T-helper 2 cell treated with Interferon-gamma antibody and Interleukin-4, amounts not matched to agents 100 ng/mL and 5 ng/mL, for 36 hours (primary cell): ENCODE results near the gene ATP6V0B. TPM values are rescaled to one million over a fixed set of nuclear protein-coding genes. Genes with fewer than 3 reads are reported as not detected.

Experiments
- intact Hi-C: fragments of 100-400 bp; cut with micrococcal nuclease; formaldehyde crosslinking; loops from one replicate; pipeline ENCODE4 v1.15.1; 2023
- total RNA-seq: library from RNA; stranded (reverse); gene quantifications from 2 replicates; pipeline ENCODE4 v1.2.3, GENCODE V29; 2022

ATP6V0B gene
- total RNA-seq, 1 donor from 2014 or later = 137 TPM

DNA sequence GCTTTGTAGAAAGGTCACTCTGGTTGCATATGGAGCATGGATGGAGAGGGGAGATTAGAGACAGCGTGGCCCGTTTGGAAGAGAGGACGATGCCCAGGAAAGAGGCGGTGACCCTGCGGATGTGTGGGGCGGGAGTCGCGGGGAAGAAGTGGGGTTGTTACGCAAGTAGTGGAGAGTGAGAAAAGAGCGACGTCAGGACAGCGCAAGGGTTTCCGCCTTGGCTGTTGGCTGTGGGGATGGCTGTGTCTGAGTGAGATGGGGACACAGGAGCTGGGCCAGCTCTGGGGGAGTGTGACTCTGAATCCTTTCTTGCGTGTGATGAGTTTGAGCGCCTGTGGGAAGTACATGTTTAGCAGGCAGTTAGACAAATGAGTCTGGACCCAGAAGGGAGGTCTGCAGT, 8.0 kb downstream of the ATP6V0B start:
- intact Hi-C loops = no loop called here

DNA sequence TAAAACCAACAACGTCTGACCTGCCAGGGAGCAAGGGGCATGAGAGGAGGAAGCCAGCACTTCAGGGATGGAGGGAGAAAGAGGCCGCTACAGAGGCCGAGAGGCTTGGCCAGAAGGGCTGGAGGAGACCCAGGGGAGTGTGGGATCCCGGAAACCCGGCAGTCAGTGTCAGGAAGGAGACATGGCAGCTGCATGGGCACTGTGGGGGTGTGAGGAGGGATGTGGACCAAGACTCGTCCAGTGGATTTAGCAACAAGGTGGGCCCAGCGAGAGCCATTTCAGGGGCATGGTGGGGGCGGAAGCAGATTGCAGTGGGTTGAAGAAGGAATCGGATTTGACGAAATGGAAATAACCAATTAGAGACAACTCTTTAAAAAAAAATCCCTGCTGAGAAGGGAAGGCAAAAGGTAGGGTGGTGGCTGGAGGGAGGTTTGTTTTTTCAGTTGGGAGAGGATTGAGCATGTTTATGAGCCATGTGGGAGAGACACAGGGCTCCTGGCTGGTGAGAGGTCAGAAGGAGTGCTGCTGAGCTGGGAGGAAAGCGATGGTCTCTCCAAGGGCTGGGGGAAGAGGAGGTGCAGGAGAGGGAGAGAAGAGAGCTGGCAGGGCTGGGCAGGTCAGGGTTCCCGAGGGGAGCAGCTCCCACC, 8.6 kb downstream of the ATP6V0B start:
- intact Hi-C loops = no loop called here

DNA sequence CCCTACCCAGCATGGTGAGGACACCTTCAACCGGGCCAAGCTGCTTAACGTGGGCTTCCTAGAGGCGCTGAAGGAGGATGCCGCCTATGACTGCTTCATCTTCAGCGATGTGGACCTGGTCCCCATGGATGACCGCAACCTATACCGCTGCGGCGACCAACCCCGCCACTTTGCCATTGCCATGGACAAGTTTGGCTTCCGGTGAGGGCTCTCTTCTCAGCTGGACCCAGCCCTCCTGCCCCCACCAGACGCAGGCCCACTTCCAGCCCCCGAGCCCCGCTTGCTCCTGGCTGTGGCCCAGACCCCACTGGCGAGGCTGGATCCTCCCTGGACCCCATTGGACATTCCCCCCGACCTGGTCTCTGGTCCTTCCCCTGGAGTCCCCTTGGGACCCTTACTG, 10.1 kb downstream of the ATP6V0B start:
- intact Hi-C loops = no loop called here

DNA sequence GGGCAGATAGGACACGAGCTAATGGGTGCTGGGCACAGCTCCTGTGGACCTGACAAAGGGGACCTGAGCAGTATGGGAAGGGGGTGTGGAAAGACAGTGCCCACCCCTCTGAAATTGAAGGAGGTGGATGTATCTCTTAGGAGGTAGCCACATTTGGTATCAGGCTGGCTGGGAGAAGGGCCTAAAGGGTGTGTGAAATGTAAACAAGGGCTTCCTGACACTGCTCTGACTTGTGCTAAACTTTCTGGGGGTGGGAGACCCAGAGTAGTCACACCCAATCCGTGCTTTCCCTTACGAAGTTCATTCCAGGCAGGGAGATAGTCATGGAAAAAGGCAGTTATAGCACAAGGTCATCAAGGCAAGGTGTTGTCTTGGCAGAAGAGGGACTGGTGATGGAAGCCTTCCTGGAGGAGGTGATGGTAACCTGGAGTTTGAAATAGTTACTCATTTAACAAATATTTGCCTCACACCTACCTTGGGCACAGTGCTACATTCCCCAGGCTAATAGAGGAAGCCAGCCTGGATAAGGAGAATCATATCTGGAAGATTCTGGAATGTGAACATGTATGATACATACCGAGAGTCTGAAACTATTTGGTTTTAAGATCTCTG, 11.3 kb downstream of the ATP6V0B start:
- intact Hi-C loops = no loop called here

DNA sequence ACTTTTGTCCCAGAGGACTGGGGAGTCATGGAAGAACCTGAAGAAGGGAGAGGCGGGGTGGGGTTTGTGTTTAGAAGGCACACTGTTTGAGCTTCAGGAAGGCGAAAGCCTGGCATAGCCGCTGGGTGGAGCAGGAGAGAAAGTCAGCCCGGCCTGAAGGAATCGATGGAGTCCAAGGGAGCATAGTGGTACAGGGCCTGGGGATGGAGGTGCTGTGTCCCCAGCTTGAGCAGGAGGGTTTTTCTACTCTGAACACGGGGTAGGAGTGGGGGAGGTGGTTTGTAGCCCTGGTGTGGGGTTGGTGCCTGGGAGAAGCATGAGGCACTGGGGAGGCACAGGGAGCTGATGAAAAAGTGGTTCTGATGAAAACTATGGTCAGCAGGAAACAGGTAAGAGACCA, 12.0 kb downstream of the ATP6V0B start:
- intact Hi-C loops = no loop called here

DNA sequence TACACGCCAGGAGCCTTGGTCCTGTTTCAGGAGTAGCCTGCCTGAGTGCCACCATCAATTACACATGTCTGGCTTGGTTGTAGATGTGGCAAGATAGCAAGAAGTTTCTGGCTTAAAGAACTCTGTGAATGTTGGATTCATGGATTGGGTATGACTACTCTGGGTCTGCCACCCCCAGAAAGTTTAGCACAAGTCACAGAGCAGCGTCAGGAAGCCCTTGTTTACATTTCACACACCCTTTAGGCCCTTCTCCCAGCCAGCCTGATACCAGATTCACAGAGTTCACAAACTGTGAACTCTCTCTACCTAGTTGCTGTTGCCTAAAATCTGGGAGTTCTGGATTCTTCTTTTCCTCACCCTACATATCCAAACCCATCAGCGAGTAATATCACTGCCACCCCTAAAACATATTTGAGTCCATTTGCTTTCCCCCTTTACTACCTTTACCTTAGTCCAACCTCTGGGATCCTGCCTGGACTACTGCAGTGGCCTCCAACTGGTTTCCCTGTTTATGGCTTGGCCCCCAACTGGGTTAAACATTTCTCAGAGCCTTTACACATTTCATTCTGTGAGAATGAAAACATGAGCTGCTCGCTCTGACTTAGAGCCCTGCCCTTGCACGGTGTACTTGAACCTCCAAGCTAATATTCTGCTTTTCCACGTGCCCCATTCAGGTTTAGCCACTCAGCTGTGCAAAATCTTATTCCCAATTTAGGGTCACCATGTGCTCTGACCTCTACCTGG, 12.6 kb downstream of the ATP6V0B start:
- intact Hi-C loops = no loop called here

DNA sequence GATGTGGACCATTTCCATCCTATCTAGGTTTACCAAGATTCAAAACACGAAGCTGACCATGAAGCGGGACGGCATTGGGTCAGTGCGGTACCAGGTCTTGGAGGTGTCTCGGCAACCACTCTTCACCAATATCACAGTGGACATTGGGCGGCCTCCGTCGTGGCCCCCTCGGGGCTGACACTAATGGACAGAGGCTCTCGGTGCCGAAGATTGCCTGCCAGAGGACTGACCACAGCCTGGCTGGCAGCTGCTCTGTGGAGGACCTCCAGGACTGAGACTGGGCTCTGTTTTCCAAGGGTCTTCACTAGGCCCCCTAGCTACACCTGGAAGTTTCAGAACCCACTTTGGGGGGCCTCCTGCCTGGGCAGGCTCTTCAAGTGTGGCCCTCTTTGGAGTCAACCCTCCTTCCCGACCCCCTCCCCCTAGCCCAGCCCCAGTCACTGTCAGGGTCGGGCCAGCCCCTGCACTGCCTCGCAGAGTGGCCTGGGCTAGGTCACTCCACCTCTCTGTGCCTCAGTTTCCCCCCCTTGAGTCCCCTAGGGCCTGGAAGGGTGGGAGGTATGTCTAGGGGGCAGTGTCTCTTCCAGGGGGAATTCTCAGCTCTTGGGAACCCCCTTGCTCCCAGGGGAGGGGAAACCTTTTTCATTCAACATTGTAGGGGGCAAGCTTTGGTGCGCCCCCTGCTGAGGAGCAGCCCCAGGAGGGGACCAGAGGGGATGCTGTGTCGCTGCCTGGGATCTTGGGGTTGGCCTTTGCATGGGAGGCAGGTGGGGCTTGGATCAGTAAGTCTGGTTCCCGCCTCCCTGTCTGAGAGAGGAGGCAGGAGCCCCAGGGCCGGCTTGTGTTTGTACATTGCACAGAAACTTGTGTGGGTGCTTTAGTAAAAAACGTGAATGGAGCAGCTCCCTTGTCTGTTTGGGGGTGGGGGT, 15.8 kb downstream of the ATP6V0B start:
- intact Hi-C loops = loop anchor here (1.0 to 2.0 kb wide), 3 partner anchors 16 to 43 kb away; partner anchors contain the start of gene ATP6V0B

DNA sequence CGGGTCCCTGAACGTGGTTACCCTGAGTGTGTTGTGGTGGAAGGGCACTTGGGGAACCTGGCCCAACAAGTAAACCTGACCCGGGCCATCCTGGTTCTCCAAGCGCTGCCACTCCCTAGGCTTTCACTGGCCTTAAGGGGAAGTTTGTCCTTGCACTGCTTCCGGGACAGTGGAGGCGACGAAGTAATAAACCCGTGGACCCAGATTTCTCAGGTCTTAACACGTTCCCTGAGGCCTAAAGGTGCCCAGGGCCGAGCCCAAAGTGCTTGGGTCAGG, 16.4 kb downstream of the ATP6V0B start:
- intact Hi-C loops = loop anchor here (1.0 to 2.0 kb wide), 3 partner anchors 16 to 44 kb away; partner anchors contain the start of gene ATP6V0B

DNA sequence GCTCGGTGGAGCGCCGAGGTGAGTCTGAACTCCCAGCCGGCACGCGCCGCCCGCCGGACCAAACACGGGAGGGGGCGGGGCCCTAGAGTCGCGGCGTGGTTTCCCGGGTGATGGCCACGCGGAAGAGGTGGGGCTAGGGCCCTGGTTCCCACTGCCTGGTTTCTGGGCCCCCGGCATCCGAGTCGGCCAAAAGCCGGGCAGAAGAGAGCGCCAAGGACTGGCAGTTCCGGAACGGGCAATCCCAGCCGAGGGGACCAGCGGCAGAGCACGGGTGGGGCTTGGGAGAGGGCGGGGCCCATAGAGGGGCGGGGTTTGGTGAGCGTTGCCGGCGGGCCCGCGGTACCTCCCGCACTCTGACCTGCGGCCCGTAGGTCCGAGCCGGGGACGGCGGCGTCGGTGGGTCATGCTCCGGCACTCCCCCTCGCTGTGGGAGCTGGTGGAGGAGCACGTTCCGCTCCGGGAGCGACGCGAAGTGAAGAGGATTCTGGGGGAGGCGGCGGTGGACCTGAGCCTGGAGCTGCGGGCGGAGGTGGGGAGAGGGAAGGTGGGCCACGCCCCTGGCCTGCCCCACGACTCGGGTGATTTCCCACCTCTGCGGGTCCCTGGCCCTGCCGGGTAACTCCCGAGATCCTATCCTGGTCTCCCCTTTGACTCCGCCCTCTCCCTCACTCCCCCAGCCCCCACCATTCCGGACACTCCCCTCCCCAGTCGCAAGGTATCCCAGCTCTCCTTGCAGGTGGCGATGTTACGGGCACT, 16.9 kb downstream of the ATP6V0B start, which contains the start of gene CCDC24:
CCDC24 (plus strand) TSS at position 124 of the 756 bp plus-strand sequence; CDS start at position 404, 280 bp downstream.
- intact Hi-C loops = loop anchor here (1.0 to 2.0 kb wide), 3 partner anchors 17 to 44 kb away; partner anchors contain the start of gene ATP6V0B

DNA sequence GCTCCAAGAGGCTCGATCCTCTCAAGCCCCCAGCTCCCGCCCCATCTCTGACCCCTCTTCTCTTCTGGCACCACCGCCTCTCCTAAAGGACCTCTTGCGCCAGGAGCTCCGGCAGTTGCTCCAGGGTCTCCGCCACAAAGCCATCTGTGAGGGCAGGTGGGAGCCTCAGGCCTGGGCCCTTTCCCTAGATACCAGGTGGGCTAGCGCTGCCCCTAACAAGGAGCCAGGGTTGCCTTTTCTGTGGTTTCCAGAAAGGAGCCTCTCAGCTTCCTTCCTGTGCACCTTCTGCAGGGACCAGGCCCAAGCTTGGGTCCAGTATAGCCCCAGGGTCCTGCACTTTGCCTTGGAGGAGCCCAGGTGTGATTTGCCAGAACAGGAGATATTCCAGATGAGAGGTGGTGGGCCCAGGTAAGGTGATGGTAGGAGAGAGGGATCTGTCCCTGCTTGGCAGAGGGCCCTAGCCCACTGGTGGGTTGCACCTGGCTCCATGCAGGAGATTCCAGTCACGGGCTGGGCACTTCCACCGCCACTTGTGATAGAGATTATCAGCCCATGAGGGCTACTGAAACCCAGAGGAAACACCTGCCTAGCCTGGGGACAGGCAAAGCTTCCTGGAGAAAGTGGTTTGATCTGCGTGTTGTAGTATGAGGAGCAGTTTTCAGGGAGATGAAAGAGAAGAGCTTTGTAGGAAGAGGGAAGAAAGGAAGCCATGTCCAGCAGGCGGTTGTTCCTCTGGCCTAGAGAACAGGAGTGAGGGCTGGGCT, 17.7 kb downstream of the ATP6V0B start:
- intact Hi-C loops = no loop called here

DNA sequence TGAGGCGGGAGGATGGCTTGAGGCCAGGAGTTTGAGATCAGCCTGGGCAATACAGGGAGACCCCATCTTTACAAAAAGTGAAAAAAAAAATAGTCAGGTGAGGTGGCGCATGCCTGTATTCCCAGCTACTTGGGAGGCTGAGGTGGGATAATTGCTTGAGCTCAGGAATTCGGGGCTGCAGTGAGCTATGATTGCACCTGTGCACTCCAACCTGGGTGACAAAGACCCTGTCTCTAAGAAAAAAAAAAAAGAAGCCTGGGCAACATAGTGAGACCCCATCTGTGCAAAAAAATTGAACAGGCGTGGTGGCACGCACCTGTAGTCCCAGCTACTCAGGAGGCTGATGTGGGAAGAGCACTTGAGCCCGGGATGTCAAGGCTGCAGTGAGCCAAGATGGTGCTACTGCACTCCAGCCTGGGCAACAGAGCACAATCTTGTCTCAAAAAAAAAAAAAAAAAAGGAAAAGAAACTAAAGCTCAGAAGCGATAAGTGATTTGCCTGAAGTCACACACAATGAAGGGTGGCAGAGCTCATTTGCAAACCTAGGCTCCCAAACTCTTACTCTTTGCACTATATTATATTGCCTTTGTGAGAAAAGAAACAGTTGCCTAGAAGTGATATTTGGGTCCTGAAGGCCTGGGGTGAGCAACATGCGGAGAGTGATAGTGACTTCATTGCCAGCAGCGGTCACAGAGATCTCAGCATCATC, 18.6 kb downstream of the ATP6V0B start:
- intact Hi-C loops = no loop called here

DNA sequence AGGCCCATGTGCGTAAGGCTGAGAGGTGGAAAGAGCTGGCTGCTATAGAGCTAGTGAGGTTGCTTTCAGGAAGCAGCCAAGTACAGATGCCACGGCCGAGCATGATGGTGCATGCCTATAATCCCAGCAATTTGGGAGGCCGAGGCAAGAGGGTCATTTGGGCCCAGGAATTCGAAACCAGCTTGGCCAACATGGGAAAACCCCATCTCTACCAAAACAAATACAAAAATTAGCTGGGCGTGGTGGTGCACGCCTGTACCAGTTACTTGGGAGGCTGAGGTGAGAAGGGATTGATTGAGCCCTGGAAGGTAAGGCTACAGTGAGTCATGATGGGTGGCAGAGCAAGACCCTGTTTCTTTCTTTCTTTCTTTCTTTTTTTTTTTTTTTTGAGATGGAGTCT, 19.3 kb downstream of the ATP6V0B start:
- intact Hi-C loops = no loop called here

DNA sequence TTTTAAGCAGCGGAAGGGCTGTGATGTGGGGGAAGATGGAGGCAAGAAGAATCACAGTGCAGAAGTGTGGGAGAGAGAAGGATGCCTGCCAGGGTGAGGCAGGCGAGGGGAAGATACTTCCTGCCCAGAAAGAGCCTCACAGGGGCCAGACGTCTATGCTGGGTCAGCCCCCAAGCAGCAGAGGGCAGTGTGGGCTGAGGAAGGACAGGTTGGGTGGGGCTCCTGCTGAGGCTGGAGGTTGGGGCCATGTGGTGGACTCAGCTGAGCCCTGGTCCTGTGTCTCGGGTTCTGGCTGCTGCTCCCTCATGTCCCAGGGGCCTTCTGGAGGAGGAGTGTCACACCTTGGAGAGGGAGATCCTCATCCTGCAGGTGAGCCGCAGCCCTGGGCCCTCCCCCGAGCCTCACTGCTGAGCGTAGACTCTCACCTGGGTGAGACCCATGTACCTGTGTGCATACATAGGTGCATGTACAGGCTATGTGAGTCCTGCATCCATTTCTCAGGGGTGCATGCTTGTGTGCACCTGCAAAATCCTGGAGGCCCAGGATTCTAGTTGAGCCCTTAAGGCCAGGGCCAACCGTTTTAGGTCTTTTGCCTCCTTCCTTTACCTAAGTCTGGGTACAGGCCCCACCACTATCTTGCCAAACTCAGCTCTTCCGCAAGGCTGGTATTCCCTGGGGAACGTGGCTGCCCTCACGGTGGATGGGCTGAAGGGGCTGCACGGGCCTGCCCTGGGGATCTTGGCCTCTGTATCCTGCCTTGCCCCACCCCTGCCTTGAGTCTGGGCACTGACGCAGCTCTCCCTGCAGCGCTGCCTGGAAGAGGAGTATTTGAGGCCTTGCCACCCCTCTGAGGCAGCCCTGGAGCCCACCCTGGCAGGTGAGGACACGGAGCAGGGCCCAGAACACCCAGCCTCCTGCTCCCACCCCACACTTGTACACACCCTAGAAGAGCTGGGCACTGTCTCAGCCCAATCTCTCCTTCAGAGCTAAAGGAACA, 20.3 kb downstream of the ATP6V0B start:
- intact Hi-C loops = no loop called here

DNA sequence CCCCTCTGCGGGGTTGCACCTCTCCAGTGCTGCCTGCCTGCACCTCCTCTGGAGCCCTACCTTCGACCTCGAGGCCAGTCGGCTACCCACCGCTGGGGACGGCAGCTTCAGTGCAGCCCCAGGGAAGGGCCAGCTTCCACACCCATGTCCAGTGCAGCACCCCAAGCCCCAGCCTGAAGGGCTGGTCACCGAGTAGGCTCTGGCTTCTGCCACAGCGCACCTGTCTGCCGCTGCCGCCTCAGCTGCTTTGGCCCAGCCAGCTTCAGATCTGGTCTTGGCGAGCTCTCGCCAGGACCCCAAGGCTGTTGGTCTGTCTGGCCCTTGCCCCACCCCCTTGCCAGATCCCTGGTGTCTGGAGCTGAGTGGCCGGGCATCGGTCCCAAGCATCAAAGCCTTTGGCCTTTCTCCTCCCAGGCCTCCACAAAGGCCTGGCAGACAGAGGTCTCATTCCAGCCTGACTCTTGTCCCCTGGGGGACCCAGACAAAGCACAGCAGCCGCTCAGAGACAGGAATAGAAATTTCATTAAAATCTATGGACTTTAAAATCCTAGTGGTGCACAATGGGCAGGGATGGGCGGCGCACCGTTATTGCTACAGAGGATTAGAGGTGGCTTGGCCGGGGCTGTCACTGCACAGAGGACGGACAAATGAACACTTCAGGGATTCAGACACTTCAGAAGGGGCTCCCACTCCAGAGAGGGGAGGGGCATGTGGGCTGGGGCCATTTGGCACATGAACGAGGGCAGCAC, 21.4 kb downstream of the ATP6V0B start:
- intact Hi-C loops = no loop called here

DNA sequence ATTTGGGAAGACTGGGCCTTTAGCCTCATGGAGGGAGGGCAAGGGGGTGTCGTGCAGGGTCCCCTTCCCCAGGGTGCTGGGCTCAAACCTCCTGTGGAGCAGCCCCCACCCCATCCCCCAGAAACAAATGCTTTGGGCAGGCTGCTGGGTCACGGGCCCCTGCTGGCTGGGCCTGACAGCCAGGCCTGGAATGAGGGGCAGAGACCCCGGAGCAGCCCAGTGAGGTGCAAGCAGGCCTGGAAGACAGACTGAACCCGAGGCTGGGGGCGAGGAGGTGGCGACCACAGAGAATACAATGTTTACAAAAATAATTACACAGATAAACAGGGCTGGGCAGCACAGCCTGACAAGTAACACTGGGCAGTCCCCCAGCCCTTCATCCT, 22.0 kb downstream of the ATP6V0B start:
- intact Hi-C loops = no loop called here

DNA sequence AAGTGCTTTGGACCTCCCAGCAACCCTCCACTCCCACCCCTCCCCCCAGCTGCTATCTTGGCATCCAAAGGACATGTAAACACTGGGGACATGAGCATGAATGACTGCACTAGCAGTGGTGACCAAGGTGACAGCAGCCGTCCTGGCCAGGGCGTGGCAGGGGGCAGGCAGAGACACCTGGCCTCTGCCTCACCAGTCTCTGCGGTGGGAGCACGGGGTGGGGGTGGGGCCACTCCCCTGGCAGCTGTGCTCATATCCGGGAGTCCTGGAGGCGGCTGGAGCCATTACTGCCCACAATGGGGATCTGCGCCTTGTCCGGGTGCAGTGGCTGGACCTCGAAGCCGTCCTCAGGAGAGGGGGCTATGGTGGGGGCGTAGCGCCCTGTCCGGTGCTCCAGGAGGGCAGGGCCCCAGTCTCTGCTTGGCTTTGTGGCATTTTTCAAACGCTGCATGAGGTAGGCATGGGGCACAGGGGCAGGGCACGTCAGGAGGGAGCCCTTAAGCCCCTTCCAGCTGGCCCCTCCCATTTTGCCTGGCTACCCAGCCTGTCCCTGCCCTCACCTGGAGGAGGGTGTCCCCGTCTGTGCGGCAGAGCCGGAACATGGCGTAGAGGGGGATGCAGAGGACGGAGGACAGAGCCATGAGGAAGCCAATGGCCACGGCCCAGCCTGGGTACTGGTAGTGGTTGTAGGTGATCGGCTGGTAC, 22.7 kb downstream of the ATP6V0B start:
- intact Hi-C loops = no loop called here

DNA sequence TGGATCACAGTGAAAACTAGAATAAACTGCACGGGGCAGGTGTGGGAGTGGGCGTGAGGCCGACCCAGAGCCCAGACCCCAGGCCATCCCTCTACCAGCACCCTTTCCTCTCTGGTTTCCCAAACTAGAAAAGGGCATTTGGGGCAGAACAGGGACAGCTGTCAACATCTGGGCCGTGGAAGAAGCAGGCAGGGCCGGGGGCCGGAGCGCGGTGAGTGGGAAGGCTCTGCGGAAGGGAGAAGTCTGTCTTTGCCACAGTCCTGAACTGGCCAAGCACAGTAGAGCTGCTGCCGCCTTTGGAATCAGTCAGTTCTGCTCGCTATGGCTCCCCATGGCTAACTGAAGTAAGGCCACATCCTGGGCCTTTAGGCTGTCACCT, 23.2 kb downstream of the ATP6V0B start:
- intact Hi-C loops = no loop called here
